ENCODE data around the gene TMEM80. TPM values are rescaled to one million over a fixed set of nuclear protein-coding genes. Genes with fewer than 3 reads are reported as not detected.

Gene TMEM80
- total RNA-seq, 1 experiment from 2014 or later: 45.2 TPM

DNA sequence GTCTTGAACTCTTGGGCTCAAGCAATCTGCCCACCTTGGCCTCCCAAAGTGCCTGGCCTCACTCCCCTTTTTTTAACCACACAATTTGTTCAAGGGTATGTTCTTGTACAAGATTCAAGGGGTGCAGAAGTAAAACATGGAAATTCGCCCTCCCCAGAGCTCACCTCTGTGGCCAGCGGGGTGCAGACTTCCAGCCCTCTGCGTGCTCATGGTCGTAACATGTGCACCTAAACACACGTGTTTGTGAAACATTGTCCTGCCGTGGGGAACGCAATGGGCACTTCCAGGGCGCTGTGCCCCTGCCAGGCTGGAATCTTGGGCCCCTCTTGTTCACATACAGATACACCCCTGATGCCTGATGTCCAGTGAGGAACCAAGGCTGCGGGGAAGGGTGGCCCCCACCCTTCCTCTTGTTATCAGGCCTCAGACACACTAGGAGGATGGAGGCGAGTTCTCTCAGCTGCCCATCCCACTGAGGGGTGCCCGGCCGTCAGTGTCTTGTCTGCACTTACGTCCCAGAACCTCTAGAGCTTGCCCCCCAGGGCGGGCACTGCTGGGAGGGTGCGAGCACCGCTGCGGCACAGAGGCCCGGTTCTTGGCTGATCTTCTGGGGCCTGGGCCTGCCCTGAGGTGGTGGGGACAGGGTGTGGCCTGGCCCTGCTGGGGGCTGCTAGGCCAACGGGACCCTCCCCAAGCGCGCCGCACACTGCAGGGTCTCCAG is 6.3 kb downstream of the TMEM80 start:
- TF ChIP-seq SIN3A (IDR thresholded peaks at IDR 0.05; ENCODE audit: borderline replicate concordance, insufficient read depth, low read depth, low read length) (no peak), POLR2AphosphoS5 (IDR thresholded peaks at IDR 0.05; ENCODE audit: low read depth, low read length) (no peak), TCF7L2 (IDR thresholded peaks at IDR 0.05; ENCODE audit: low read depth, low read length) (no peak)
- TF ChIP-seq, protein P1, sequence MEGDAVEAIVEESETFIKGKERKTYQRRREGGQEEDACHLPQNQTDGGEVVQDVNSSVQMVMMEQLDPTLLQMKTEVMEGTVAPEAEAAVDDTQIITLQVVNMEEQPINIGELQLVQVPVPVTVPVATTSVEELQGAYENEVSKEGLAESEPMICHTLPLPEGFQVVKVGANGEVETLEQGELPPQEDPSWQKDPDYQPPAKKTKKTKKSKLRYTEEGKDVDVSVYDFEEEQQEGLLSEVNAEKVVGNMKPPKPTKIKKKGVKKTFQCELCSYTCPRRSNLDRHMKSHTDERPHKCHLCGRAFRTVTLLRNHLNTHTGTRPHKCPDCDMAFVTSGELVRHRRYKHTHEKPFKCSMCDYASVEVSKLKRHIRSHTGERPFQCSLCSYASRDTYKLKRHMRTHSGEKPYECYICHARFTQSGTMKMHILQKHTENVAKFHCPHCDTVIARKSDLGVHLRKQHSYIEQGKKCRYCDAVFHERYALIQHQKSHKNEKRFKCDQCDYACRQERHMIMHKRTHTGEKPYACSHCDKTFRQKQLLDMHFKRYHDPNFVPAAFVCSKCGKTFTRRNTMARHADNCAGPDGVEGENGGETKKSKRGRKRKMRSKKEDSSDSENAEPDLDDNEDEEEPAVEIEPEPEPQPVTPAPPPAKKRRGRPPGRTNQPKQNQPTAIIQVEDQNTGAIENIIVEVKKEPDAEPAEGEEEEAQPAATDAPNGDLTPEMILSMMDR (IDR thresholded peaks at IDR 0.05): no peak
- TF ChIP-seq, protein P2, sequence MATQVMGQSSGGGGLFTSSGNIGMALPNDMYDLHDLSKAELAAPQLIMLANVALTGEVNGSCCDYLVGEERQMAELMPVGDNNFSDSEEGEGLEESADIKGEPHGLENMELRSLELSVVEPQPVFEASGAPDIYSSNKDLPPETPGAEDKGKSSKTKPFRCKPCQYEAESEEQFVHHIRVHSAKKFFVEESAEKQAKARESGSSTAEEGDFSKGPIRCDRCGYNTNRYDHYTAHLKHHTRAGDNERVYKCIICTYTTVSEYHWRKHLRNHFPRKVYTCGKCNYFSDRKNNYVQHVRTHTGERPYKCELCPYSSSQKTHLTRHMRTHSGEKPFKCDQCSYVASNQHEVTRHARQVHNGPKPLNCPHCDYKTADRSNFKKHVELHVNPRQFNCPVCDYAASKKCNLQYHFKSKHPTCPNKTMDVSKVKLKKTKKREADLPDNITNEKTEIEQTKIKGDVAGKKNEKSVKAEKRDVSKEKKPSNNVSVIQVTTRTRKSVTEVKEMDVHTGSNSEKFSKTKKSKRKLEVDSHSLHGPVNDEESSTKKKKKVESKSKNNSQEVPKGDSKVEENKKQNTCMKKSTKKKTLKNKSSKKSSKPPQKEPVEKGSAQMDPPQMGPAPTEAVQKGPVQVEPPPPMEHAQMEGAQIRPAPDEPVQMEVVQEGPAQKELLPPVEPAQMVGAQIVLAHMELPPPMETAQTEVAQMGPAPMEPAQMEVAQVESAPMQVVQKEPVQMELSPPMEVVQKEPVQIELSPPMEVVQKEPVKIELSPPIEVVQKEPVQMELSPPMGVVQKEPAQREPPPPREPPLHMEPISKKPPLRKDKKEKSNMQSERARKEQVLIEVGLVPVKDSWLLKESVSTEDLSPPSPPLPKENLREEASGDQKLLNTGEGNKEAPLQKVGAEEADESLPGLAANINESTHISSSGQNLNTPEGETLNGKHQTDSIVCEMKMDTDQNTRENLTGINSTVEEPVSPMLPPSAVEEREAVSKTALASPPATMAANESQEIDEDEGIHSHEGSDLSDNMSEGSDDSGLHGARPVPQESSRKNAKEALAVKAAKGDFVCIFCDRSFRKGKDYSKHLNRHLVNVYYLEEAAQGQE (IDR thresholded peaks at IDR 0.05; ENCODE audit: insufficient read depth in 1 of 2, low read depth in 2 of 2, low read length in 1 of 2): no peak
- DNase-seq (ENCODE audit: low read depth, low spot score) (no peak), ATAC-seq (no peak)
- peaks cover 59% of the 10 kb centered on the region for H3K4me1 ChIP-seq (ENCODE audit: control insufficient read depth, insufficient read depth, low read length)
- POLR2A ChIA-PET: no interaction called here
- no TSS peak for BruUV-seq (replicated peaks)
- no peaks in the 10 kb centered on the region for H3K27me3 ChIP-seq (ENCODE audit: control insufficient read depth, insufficient read depth, low read length)
- intact Hi-C loops (cut with micrococcal nuclease; ENCODE audit: unreplicated experiment) (no loop called here), in situ Hi-C loops (cut with HindIII; ENCODE audit: low pct_unique_long_range_greater_than_20kb, low sequenced_read_pairs) (no loop called here)
- peak overlapping the region; percentile 79 for H3K27ac ChIP-seq (ENCODE audit: low read length)
- no peak overlapping the region for H3K4me3 ChIP-seq (ENCODE audit: low read depth in 2 of 2, low read length in 2 of 2)
- no peaks in the 10 kb centered on the region for H3K9me3 ChIP-seq (ENCODE audit: control insufficient read depth, insufficient read depth, low read depth, low read length)
- CTCF ChIA-PET: no interaction called here
- no peaks in the 10 kb centered on the region; the same call in 1 of the 2 replicates for H3K36me3 ChIP-seq (ENCODE audit: control insufficient read depth, insufficient read depth, low read length)

DNA sequence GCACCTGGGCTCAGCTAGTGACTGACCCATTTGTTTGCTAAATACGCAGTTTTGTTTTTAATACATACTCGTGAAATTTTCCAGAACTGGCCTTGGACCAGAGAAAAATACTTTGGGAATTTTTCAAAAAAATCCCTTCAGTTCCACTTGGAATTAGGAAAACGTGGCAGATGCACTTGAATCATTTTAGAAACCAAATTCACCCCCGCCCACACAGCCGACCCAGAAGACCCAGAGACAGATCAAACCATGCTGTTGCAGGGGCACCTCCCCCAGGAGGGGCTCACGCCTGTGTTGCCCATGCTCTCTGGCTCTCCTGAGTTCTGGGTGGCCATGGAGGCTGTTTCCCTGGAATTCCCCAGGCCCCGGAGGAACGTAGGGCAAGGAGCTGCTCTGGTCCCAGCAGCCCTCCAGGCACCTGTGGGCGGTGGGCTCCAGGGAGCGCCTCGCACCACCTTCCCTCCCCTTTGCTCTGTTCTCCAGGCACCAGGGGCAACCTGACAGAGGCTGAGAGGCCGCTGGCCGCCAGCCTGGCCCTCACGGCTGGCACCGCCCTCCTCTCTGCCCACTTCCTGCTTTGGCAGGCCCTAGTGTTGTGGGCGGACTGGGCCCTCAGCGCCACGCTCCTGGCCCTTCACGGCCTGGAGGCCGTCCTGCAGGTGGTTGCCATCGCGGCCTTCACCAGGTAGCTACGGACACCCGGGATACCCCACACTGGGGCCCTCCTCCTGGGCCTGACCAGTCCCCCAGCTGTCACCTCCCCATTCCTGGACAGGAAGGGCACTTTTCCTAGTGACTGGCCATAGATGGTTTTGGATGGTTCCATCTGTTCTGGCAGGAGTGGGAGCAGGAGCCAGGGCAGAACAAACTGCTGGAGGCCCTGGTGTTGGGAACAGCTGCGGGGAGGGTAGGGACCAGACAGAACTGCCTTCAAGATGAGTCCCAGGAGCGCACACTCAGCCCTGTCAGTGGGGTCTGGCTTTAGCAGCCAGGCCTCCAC is 7.1 kb downstream of the TMEM80 start:
- BruUV-seq (replicated peaks): no TSS peak
- Histone ChIP-seq H3K27ac (ENCODE audit: low read length) (peak overlapping the region; percentile 79), H3K27me3 (ENCODE audit: control insufficient read depth, insufficient read depth, low read length) (no peaks in the 10 kb centered on the region), H3K9me3 (ENCODE audit: control insufficient read depth, insufficient read depth, low read depth, low read length) (no peaks in the 10 kb centered on the region), H3K36me3 (ENCODE audit: control insufficient read depth, insufficient read depth, low read length) (no peaks in the 10 kb centered on the region; the same call in 1 of the 2 replicates), H3K4me1 (ENCODE audit: control insufficient read depth, insufficient read depth, low read length) (peaks cover 58% of the 10 kb centered on the region), H3K4me3 (ENCODE audit: low read depth in 2 of 2, low read length in 2 of 2) (no peak overlapping the region)
- in situ Hi-C loops (cut with HindIII; ENCODE audit: low pct_unique_long_range_greater_than_20kb, low sequenced_read_pairs): no loop called here
- peak; percentile 43 for ATAC-seq
- CTCF ChIA-PET: no interaction called here
- DNase-seq (ENCODE audit: low read depth, low spot score): no peak
- TF ChIP-seq POLR2AphosphoS5 (IDR thresholded peaks at IDR 0.05; ENCODE audit: low read depth, low read length): peak; percentile 79
- TF ChIP-seq, protein P1 (IDR thresholded peaks at IDR 0.05): no peak
- intact Hi-C loops (cut with micrococcal nuclease; ENCODE audit: unreplicated experiment): no loop called here
- POLR2A ChIA-PET: interaction anchor here (0.8 kb wide), 1 partner anchor 24 kb away, joined by 15 read pairs; no protein-coding TSS in a partner anchor
